PFSK-1 (cell line): ENCODE data around the gene DNM3.

Source experiments
- POLR2AphosphoS5 ChIP-seq: IDR thresholded peaks from 2 replicates; pipeline ENCODE4 v1.6.1; 2012; ENCODE audit warnings: low read depth, mild to moderate bottlenecking, control low read depth, low read length, moderate library complexity
- REST ChIP-seq, 2 experiments: IDR thresholded peaks; 2 replicates each; pipeline versions ENCODE4 v1.6.1 to v1.8.0; 2011 to 2012; ENCODE audit warnings: low read depth in 2 of 2, low read length in 2 of 2, control low read depth in 1 of 2, inconsistent platforms in 1 of 2, mild to moderate bottlenecking in 1 of 2, moderate library complexity in 1 of 2; ENCODE audit not compliant: insufficient read depth in 1 of 2

GRCh38 chr1:172443666-172444453, 602.6 kb downstream of the DNM3 start, which contains the start of gene PIGC:
- TF ChIP-seq POLR2AphosphoS5 (peak; percentile 71), REST (IDR thresholded peaks at IDR 0.05; ENCODE audit: insufficient read depth in 1 of 2, low read depth in 2 of 2, low read length in 2 of 2) (no peak)
